Measurements from ENCODE around the gene SLC38A10. TPM values are rescaled to one million over a fixed set of nuclear protein-coding genes. Genes with fewer than 3 reads are reported as not detected.

The SLC38A10 gene
- total and polyA plus RNA-seq, 2 of the 13 experiments (the other 11 are each of a cell fraction or from before 2014, with no cell fraction given) = 23.4 to 55.8 TPM

DNA sequence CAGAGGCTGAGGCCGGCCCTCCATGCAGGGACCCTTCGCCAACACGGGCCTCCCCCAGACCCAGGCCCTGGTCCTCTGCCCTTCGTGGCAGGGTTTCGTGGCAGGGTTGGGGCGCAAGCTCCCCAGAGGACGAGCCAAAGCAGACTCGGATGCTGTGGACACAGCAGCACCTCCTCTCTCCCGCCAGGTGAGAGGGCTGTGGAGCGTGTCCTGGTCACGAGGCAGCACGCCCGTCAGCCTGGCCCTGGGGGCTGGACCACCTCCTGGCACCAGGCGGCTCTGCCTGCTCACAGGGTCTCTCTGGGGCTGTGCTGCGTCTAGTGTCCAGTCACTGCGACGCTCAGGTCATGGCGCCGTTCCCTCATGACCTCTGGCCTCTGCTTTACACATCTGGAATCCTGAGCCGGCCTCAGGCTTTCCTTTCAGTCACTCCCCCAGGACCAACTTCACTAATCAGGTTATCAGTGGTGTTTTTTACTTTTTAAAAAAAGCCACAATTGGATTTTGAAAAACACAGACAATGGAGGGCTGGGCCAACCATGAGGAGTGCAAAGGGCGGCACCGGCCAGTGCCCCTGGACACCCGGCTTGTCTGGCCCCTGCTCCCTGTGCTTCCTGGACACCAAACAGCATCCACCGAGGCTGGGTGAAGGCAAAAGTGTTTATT is 50.6 kb downstream of the SLC38A10 start (continued):
- TF ChIP-seq, protein P1, sequence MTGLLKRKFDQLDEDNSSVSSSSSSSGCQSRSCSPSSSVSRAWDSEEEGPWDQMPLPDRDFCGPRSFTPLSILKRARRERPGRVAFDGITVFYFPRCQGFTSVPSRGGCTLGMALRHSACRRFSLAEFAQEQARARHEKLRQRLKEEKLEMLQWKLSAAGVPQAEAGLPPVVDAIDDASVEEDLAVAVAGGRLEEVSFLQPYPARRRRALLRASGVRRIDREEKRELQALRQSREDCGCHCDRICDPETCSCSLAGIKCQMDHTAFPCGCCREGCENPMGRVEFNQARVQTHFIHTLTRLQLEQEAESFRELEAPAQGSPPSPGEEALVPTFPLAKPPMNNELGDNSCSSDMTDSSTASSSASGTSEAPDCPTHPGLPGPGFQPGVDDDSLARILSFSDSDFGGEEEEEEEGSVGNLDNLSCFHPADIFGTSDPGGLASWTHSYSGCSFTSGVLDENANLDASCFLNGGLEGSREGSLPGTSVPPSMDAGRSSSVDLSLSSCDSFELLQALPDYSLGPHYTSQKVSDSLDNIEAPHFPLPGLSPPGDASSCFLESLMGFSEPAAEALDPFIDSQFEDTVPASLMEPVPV (CRISPR knock-in tag; IDR thresholded peaks at IDR 0.05) = peak; percentile 77
- no peak for TF ChIP-seq ZNF678 (CRISPR knock-in tag; IDR thresholded peaks at IDR 0.05)
- TF ChIP-seq ZNF383 (CRISPR knock-in tag; IDR thresholded peaks at IDR 0.05; ENCODE audit: borderline replicate concordance) = no peak
- no peak for TF ChIP-seq ZNF264 (CRISPR knock-in tag; IDR thresholded peaks at IDR 0.05)
- no peak for TF ChIP-seq ZNF510 (CRISPR knock-in tag; IDR thresholded peaks at IDR 0.05; ENCODE audit: low read depth)
- no peak for TF ChIP-seq NCOR1 (IDR thresholded peaks at IDR 0.05; ENCODE audit: borderline replicate concordance, low read length)
- TF ChIP-seq, protein P2, sequence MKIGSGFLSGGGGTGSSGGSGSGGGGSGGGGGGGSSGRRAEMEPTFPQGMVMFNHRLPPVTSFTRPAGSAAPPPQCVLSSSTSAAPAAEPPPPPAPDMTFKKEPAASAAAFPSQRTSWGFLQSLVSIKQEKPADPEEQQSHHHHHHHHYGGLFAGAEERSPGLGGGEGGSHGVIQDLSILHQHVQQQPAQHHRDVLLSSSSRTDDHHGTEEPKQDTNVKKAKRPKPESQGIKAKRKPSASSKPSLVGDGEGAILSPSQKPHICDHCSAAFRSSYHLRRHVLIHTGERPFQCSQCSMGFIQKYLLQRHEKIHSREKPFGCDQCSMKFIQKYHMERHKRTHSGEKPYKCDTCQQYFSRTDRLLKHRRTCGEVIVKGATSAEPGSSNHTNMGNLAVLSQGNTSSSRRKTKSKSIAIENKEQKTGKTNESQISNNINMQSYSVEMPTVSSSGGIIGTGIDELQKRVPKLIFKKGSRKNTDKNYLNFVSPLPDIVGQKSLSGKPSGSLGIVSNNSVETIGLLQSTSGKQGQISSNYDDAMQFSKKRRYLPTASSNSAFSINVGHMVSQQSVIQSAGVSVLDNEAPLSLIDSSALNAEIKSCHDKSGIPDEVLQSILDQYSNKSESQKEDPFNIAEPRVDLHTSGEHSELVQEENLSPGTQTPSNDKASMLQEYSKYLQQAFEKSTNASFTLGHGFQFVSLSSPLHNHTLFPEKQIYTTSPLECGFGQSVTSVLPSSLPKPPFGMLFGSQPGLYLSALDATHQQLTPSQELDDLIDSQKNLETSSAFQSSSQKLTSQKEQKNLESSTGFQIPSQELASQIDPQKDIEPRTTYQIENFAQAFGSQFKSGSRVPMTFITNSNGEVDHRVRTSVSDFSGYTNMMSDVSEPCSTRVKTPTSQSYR (CRISPR knock-in tag; IDR thresholded peaks at IDR 0.05; ENCODE audit: borderline replicate concordance) = no peak
- no peak for TF ChIP-seq NFE2 (CRISPR knock-in tag; IDR thresholded peaks at IDR 0.05)
- TF ChIP-seq, protein P3, sequence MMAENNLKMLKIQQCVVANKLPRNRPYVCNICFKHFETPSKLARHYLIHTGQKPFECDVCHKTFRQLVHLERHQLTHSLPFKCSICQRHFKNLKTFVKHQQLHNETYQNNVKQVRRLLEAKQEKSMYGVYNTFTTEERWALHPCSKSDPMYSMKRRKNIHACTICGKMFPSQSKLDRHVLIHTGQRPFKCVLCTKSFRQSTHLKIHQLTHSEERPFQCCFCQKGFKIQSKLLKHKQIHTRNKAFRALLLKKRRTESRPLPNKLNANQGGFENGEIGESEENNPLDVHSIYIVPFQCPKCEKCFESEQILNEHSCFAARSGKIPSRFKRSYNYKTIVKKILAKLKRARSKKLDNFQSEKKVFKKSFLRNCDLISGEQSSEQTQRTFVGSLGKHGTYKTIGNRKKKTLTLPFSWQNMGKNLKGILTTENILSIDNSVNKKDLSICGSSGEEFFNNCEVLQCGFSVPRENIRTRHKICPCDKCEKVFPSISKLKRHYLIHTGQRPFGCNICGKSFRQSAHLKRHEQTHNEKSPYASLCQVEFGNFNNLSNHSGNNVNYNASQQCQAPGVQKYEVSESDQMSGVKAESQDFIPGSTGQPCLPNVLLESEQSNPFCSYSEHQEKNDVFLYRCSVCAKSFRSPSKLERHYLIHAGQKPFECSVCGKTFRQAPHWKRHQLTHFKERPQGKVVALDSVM (CRISPR knock-in tag; IDR thresholded peaks at IDR 0.05) = no peak
- TF ChIP-seq, protein P4, sequence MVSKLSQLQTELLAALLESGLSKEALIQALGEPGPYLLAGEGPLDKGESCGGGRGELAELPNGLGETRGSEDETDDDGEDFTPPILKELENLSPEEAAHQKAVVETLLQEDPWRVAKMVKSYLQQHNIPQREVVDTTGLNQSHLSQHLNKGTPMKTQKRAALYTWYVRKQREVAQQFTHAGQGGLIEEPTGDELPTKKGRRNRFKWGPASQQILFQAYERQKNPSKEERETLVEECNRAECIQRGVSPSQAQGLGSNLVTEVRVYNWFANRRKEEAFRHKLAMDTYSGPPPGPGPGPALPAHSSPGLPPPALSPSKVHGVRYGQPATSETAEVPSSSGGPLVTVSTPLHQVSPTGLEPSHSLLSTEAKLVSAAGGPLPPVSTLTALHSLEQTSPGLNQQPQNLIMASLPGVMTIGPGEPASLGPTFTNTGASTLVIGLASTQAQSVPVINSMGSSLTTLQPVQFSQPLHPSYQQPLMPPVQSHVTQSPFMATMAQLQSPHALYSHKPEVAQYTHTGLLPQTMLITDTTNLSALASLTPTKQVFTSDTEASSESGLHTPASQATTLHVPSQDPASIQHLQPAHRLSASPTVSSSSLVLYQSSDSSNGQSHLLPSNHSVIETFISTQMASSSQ (IDR thresholded peaks at IDR 0.05; ENCODE audit: low read depth) = no peak
- TF ChIP-seq, protein P4 (CRISPR knock-in tag; IDR thresholded peaks at IDR 0.05; ENCODE audit: borderline replicate concordance) = peak; percentile 53; the same call in 1 of the 2 replicates
- TF ChIP-seq POLR2G (IDR thresholded peaks at IDR 0.05; ENCODE audit: low read depth, low read length) = peak; percentile 71
- TF ChIP-seq KLF12 (CRISPR knock-in tag; IDR thresholded peaks at IDR 0.05; ENCODE audit: borderline replicate concordance) = 0 out of 2 replicates have a peak, but pooled peaks have one; percentile 21
- TF ChIP-seq ATRX (CRISPR knock-in tag; IDR thresholded peaks at IDR 0.05; ENCODE audit: borderline replicate concordance) = no peak
- TF ChIP-seq MED1 (CRISPR knock-in tag; IDR thresholded peaks at IDR 0.05) = no peak; the same call in 1 of the 2 replicates

Measured in HepG2 (cell line).